HEK293 (cell line): ENCODE measurements around the gene COX7A2L.

Experiments
- CTCF ChIP-seq: fragments of 450-650 bp; formaldehyde crosslinking; IDR thresholded peaks from 2 replicates; pipeline ENCODE4 v1.5.1; 2016; ENCODE audit warnings: missing biosample characterization, missing genetic modification characterization
- ZEB2 ChIP-seq: fragments of 450-650 bp; formaldehyde crosslinking; IDR thresholded peaks from 2 replicates; pipeline ENCODE4 v1.5.1; 2016; ENCODE audit warnings: missing biosample characterization, missing genetic modification characterization
- ZNF10 ChIP-seq: fragments of 450-650 bp; formaldehyde crosslinking; IDR thresholded peaks from 2 replicates; pipeline ENCODE4 v1.5.1; 2017; ENCODE audit warnings: missing biosample characterization, missing genetic modification characterization
- ZSCAN30 ChIP-seq: fragments of 450-650 bp; IDR thresholded peaks from 2 replicates; pipeline ENCODE4 v1.5.1; 2018; ENCODE audit warnings: missing biosample characterization, mild to moderate bottlenecking, missing genetic modification characterization, moderate library complexity

GRCh38 chr2:42401773-42402172, 40.8 kb upstream of the COX7A2L start:
- TF ChIP-seq CTCF: no peak
- TF ChIP-seq ZNF10 (tag by site-specific recombination): no peak
- no peak for TF ChIP-seq ZSCAN30 (tag by site-specific recombination)
- TF ChIP-seq ZEB2 (tag by site-specific recombination): no peak
